Effector memory CD4-positive, alpha-beta T cell (primary cell): Measurements from ENCODE around the gene LAMA2.

Source experiments
- DNase-seq, 3 donors: peaks; one replicate each; pipeline ENCODE4 v3.0.0-alpha.2; 2020
- H3K27ac ChIP-seq: 2 replicates; pipeline ENCODE4 v1.7.0; 2013; ENCODE audit warnings: mild to moderate bottlenecking, low read length, moderate library complexity; ENCODE audit not compliant: insufficient read depth, poor library complexity, severe bottlenecking
- H3K27me3 ChIP-seq: replicated peaks from 2 replicates; pipeline ENCODE4 v1.7.0; 2013; ENCODE audit warnings: mild to moderate bottlenecking, low read length; ENCODE audit not compliant: insufficient read depth, control insufficient read depth, poor library complexity, severe bottlenecking
- H3K36me3 ChIP-seq: 2 replicates; pipeline ENCODE4 v1.7.0; 2013; ENCODE audit warnings: mild to moderate bottlenecking, low read length, moderate library complexity; ENCODE audit not compliant: control insufficient read depth, insufficient read depth
- H3K4me1 ChIP-seq: 2 replicates; pipeline ENCODE4 v1.7.0; 2013; ENCODE audit warnings: low read length, mild to moderate bottlenecking; ENCODE audit not compliant: control insufficient read depth, insufficient read depth, poor library complexity, severe bottlenecking
- H3K4me3 ChIP-seq: 2 replicates; pipeline ENCODE4 v1.7.0; 2013; ENCODE audit warnings: low read length, low read depth, mild to moderate bottlenecking; ENCODE audit not compliant: insufficient read depth, poor library complexity, severe bottlenecking
- H3K9me3 ChIP-seq: 2 replicates; pipeline ENCODE4 v1.7.0; 2013; ENCODE audit warnings: mild to moderate bottlenecking, low read length, moderate library complexity; ENCODE audit not compliant: control insufficient read depth

LAMA2 gene

DNA sequence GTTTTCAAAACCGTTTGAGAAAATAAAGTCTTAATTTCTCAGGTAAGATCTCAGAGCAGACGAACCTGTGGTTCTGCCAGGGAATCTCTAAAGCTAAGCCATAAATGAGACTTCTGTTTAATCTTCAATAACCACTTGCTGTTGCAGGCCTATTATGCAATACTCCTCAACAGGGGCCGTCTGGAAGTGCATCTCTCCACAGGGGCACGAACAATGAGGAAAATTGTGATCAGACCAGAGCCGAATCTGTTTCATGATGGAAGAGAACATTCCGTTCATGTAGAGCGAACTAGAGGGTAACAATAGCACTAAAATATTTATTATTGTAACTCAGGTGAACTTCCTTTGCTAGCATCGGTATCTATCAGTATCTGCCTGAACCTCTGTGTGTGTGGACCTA lies 603.4 kb downstream of the LAMA2 start:
- Histone ChIP-seq H3K9me3 (no peaks in the 10 kb centered on the region), H3K27me3 (no peaks in the 10 kb centered on the region), H3K27ac (no peak overlapping the region), H3K36me3 (no peaks in the 10 kb centered on the region), H3K4me1 (peaks cover 11% of the 10 kb centered on the region), H3K4me3 (no peak overlapping the region)
- DNase-seq: no peak

DNA sequence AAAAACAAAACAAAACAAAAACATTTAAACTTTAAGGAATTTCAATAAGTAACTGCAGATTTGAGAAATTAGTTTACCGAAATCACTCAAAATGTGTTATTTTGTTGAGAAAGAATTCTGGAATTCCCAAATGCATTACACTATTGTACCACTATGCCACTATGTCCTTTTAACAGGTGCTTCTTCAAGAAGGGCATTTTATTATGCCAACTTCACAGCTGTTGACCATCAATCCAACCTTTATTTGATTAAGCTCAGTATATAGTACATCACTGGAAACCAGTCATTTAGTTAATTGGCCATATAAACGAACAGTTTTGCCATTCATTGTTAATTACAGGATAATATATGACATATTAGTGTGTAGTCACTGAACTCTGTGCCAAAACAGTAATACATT lies 605.4 kb downstream of the LAMA2 start:
- no peak for DNase-seq
- no peaks in the 10 kb centered on the region for H3K9me3 ChIP-seq
- H3K4me3 ChIP-seq: no peak overlapping the region
- H3K36me3 ChIP-seq: no peaks in the 10 kb centered on the region
- H3K4me1 ChIP-seq: peaks cover 11% of the 10 kb centered on the region
- no peak overlapping the region for H3K27ac ChIP-seq
- no peaks in the 10 kb centered on the region for H3K27me3 ChIP-seq

DNA sequence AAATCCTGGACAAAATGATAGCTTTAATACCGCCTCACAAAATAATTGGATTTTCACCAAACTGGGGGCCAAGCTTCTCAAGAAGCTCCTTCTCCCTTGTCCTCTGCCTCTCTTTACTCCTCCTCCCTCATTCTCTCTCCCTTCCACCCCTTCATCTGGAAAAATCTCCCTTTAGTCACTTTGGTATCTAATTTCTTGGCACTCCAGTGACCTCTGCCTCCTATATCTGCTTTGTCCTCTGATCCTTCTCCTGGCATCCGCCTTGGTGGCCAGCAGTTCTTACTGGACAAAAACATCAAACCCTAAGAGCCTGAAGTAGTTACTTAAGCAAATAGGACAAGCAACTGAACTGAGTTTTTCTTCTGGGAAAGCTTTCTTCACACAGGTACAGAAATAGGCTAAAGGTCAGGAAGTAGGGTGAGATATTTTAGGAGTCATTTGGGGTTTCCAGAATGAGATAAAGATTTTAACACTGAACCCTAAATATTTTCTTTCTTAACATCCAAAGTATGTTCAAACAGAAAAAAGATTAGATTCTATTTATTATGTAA lies 606.4 kb downstream of the LAMA2 start:
- Histone ChIP-seq H3K27ac (no peak overlapping the region), H3K36me3 (no peaks in the 10 kb centered on the region), H3K9me3 (no peaks in the 10 kb centered on the region), H3K4me3 (no peak overlapping the region), H3K27me3 (no peaks in the 10 kb centered on the region), H3K4me1 (peaks cover 11% of the 10 kb centered on the region)
- no peak for DNase-seq

DNA sequence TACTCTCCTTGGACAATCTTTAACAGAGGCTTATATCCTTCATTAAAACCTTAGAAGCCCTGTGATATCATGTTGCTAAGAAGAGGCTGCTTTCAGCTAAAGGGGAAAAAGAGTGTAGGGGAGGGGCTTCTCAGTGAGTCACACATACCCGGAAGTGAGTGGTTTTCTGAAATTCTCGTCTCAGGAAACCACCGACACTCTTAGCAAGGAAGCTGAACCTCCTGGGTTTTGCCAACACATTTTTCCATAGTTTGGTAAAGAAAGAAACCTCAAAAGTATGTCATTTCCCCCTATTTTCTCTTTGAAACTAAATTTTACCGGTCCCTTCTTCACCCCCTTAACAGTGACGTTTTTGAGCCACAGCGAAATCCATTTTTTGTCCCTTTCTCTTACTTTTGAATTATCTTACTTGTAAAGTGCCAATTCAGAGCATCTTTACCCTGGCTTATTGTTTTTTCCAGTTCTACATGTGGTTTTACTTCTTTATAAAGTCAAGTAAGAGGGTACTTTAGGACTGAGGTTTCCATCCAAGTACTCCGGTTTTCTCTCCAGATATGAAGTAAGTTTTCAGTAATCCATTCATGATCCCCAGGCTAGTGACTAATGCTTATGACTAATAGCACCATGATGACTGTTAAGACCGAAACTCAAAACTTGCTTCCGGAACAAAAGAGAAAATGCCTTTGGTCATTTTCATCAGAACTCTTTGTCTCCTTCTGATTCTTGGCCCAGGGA lies 607.8 kb downstream of the LAMA2 start:
- H3K4me3 ChIP-seq: peak overlapping the region; percentile 33
- peaks cover 11% of the 10 kb centered on the region for H3K4me1 ChIP-seq
- H3K27me3 ChIP-seq: no peaks in the 10 kb centered on the region
- H3K9me3 ChIP-seq: no peaks in the 10 kb centered on the region
- peak; percentile 46 to 61 (median 55) for DNase-seq
- no peaks in the 10 kb centered on the region for H3K36me3 ChIP-seq
- H3K27ac ChIP-seq: peak overlapping the region; percentile 83

DNA sequence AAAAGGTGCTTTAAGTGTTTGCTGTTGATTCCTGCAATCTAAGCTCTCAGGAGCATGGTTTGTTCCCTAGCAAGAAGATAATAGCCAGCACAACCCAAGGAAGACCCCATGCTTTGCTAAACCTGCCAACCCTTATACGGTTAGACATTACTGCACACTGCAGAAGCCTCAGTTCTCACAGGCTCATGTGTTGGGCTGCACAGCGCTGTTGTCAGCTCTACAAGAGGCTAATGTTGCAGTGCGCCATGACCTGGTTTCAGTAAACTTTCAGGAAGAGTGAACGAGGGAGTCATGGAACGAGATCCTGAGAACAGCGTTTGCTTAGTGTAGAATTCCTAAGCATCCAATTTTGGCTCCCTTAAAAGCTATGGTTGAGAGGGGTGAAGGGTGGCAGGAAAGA lies 608.5 kb downstream of the LAMA2 start:
- peaks cover 11% of the 10 kb centered on the region for H3K4me1 ChIP-seq

DNA sequence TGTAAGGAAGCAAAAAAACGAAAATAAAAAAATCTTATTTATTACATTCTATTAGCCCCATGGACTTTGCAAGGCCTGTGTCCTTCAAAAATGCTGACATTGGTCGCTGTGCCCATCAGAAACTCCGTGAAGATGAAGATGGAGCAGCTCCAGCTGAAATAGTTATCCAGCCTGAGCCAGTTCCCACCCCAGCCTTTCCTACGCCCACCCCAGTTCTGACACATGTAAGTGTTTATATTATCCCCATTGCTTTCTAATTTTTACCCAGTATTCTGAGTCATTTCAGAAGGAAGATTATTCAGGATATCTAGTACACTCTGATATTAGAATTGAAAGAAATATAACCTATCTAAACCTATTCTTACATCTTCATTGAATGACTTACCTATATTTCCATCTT lies 609.3 kb downstream of the LAMA2 start:
- no peaks in the 10 kb centered on the region for H3K36me3 ChIP-seq
- DNase-seq: no peak
- H3K27me3 ChIP-seq: no peaks in the 10 kb centered on the region
- H3K4me3 ChIP-seq: no peak overlapping the region
- no peak overlapping the region for H3K27ac ChIP-seq
- no peaks in the 10 kb centered on the region for H3K9me3 ChIP-seq
- peaks cover 11% of the 10 kb centered on the region for H3K4me1 ChIP-seq

More for the DNA sequence above, 608.5 kb downstream of the LAMA2 start:
- Histone ChIP-seq H3K36me3 (no peaks in the 10 kb centered on the region), H3K4me3 (peak overlapping the region; percentile 33), H3K27me3 (no peaks in the 10 kb centered on the region), H3K9me3 (no peaks in the 10 kb centered on the region), H3K27ac (peak overlapping the region; percentile 83)
- DNase-seq: no peak

DNA sequence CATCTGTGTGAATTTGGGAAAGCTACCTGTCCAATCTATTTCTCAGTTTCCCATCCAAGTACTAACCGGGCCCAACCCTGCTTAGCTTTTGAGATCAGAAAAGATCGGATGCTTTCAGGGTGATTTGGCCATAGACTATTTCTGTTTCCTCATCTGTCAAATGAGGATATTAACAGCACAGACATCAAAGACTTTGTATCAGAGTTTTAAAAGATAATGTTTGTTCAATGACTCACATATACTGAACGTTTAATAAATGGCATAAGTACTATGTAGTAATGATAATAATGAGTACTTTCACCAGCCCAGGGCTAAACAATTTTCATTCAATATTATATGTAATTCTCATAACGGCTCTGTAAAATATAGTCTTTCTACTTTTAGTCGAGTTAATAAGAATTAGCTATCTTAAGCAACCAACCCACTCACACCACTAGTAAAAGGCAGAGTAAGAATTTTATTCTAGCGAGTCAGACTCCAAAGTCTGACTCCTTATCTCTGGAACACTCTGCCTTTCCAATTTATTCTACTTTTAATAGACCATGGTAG lies 610.5 kb downstream of the LAMA2 start:
- no peak for DNase-seq
- no peaks in the 10 kb centered on the region for H3K36me3 ChIP-seq
- no peak overlapping the region for H3K27ac ChIP-seq
- no peak overlapping the region for H3K4me3 ChIP-seq
- H3K27me3 ChIP-seq: no peaks in the 10 kb centered on the region
- no peaks in the 10 kb centered on the region for H3K9me3 ChIP-seq
- H3K4me1 ChIP-seq: peaks cover 11% of the 10 kb centered on the region

DNA sequence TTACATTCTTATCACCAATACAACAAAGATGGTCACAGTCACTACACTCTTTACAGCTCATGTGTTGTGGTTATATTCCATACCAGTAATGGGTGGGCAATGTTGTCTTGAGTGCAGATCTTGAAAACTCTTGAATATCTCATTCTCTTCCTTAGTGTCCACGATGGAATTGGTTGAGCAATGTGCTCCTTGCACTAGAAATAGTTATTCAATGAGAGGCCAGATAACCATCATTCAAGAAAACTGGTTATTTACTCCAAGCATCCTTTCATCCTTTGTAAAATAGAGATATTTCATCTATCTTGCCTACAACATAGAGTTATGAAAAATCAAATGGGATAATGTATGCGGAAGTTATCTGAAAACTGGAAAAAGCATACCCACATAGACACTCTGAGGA lies 611.2 kb downstream of the LAMA2 start:
- no peak overlapping the region for H3K4me3 ChIP-seq
- peaks cover 10% of the 10 kb centered on the region for H3K4me1 ChIP-seq
- no peaks in the 10 kb centered on the region for H3K36me3 ChIP-seq
- H3K9me3 ChIP-seq: no peaks in the 10 kb centered on the region
- H3K27ac ChIP-seq: no peak overlapping the region
- DNase-seq: no peak
- H3K27me3 ChIP-seq: no peaks in the 10 kb centered on the region

DNA sequence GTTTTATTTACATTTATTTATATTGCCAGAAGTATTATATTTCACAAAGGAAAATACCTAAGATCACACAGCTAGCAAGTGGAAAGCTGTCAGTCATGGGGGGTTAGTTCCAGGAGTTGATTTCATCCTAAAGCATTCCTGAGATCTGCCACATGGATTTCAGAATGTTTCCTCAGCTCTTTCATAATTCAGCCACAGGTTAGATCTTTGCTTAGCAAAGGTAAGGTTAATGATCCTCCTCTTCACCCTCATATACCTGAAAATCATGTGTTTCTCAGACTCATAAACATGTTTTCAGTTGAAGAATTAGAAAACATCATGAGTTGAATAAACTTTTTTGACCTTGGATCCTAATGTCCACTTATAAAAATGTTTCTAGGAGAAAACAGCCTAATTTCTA lies 611.6 kb downstream of the LAMA2 start:
- peaks cover 6% of the 10 kb centered on the region for H3K4me1 ChIP-seq
- DNase-seq: no peak
- no peak overlapping the region for H3K4me3 ChIP-seq
- H3K27me3 ChIP-seq: no peaks in the 10 kb centered on the region
- no peaks in the 10 kb centered on the region for H3K9me3 ChIP-seq
- no peak overlapping the region for H3K27ac ChIP-seq
- no peaks in the 10 kb centered on the region for H3K36me3 ChIP-seq

DNA sequence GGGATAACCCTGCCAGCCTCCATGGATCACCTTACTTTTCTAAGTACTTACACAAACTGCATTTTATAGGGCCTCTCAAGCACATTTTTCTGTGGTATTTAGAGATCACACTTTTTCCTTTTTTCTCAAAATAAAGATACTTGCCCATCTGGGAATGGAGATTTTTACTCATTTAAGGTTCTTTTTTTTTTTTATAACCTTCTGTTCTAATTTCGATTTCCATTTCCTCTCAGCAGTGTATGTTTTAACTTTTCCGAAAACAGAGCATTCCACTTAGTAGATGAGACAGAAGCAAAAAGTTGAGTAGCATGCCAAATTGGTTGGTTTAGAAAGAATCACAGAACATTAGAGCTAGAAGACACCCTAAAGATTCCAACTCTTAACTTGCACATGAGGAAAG lies 612.7 kb downstream of the LAMA2 start:
- Histone ChIP-seq H3K4me3 (no peak overlapping the region), H3K27ac (no peak overlapping the region), H3K9me3 (no peaks in the 10 kb centered on the region), H3K36me3 (no peaks in the 10 kb centered on the region), H3K27me3 (no peaks in the 10 kb centered on the region), H3K4me1 (no peaks in the 10 kb centered on the region)
- no peak for DNase-seq
